Body of pancreas (tissue), 4 donors: ENCODE data around the gene GGN.

Experiments
- CTCF ChIP-seq, 7 experiments: fragments of 450-650 bp in 4 of 7; fragments of 200-600 bp in 3 of 7; sonication (generic) in 3 of 7; IDR thresholded peaks; one replicate each; pipeline ENCODE4 v1.5.1; 2016 to 2019; ENCODE audit warnings: antibody characterized with exemption in 7 of 7
- POLR2A ChIP-seq, 3 donors: fragments of 450-650 bp; IDR thresholded peaks; one replicate each; pipeline ENCODE4 v1.6.1; 2016; ENCODE audit warnings: antibody characterized with exemption in 3 of 3, mild to moderate bottlenecking in 2 of 3

DNA sequence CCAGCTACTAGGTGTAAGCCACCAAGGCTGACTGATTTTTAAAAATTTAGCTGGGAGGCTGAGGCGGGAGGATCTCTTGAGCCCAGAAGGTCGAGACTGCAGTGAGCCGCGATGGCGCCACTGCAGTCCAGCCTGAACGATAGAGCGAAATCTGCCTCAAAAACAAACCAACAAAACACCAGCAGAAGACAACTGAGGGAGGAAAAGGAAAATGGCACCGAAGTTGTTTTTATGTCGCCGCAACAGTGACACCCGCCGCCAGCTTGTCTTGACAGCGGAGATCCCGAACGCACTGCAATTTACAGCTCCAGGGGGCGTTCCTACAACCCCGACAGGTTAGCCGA, 14.8 kb upstream of the GGN start:
- no peak for TF ChIP-seq CTCF (IDR thresholded peaks at IDR 0.05)
- peak in 1 of 3 donors; percentile 36 for TF ChIP-seq POLR2A (IDR thresholded peaks at IDR 0.05)
